OCI-LY7 (cell line): Measurements from ENCODE around the gene CCDC122. TPM values are rescaled to one million over a fixed set of nuclear protein-coding genes. Genes with fewer than 3 reads are reported as not detected.

ENCODE experiments used
- BruUV-seq: library from RNA; stranded (reverse); fragments of 400-500 nt; replicated peaks from 2 replicates; lab custom pipeline; 2021; lab: Mats Ljungman, UMichigan
- CTCF ChIA-PET: fragments of 300-600 bp; sonication (Branson Sonifier 250); formaldehyde crosslinking; loops from one replicate; lab custom pipeline; 2022; ENCODE audit warnings: antibody characterized with exemption; ENCODE audit not compliant: unreplicated experiment; lab: Charles Lee
- POLR2A ChIA-PET: fragments of 300-600 bp; sonication (Branson Sonifier 250); formaldehyde crosslinking; loops from one replicate; lab custom pipeline; 2022; ENCODE audit warnings: antibody characterized with exemption; lab: Charles Lee
- DNase-seq: peaks from one replicate; pipeline ENCODE4 v3.0.0-alpha.2; 2015; ENCODE audit warnings: low spot score
- H2AFZ ChIP-seq: fragments of 200-600 bp; sonication (generic), shearing (Covaris generic); 2 replicates; pipeline ENCODE4 v1.6.1; 2014; ENCODE audit warnings: mild to moderate bottlenecking, antibody characterized with exemption, low read length, moderate library complexity
- H3K27ac ChIP-seq: fragments of 200-600 bp; sonication (generic); 2 replicates; pipeline ENCODE4 v1.5.1; 2014; ENCODE audit warnings: mixed run types, low read depth, mild to moderate bottlenecking, moderate library complexity, low read length, inconsistent platforms; ENCODE audit not compliant: poor library complexity, severe bottlenecking
- H3K36me3 ChIP-seq: fragments of 200-600 bp; sonication (generic); 2 replicates; pipeline ENCODE4 v1.6.1; 2014; ENCODE audit warnings: mild to moderate bottlenecking, antibody characterized with exemption, low read length, moderate library complexity, mixed read lengths; ENCODE audit not compliant: insufficient read depth
- H3K4me1 ChIP-seq: fragments of 200-600 bp; sonication (generic); 2 replicates; pipeline ENCODE4 v1.5.1; 2014; ENCODE audit warnings: mild to moderate bottlenecking, low read length; ENCODE audit not compliant: insufficient read depth, poor library complexity, severe bottlenecking
- H3K4me2 ChIP-seq: fragments of 200-600 bp; sonication (generic); 2 replicates; pipeline ENCODE4 v1.6.1; 2014; ENCODE audit warnings: mild to moderate bottlenecking, low read length
- H3K4me3 ChIP-seq: fragments of 200-600 bp; sonication (generic); 2 replicates; pipeline ENCODE4 v1.5.1; 2014; ENCODE audit warnings: mild to moderate bottlenecking, low read depth, low read length; ENCODE audit not compliant: poor library complexity, severe bottlenecking
- H3K79me2 ChIP-seq: fragments of 200-600 bp; sonication (generic); 2 replicates; pipeline ENCODE4 v1.6.1; 2016; ENCODE audit warnings: low read depth, mild to moderate bottlenecking, low read length, moderate library complexity, mixed read lengths; ENCODE audit not compliant: insufficient read depth
- H3K9me2 ChIP-seq: fragments of 200-600 bp; sonication (generic); 2 replicates; pipeline ENCODE4 v1.6.1; 2016; ENCODE audit warnings: mild to moderate bottlenecking, low read length, mixed read lengths; ENCODE audit not compliant: insufficient read depth
- H3K9me3 ChIP-seq: fragments of 200-600 bp; sonication (generic); 2 replicates; pipeline ENCODE4 v1.6.1; 2014; ENCODE audit warnings: mild to moderate bottlenecking, mixed run types, low read length, mixed read lengths
- H4K20me1 ChIP-seq: fragments of 200-600 bp; sonication (generic); 2 replicates; pipeline ENCODE4 v1.6.1; 2014; ENCODE audit warnings: mild to moderate bottlenecking, antibody characterized with exemption, low read length, moderate library complexity, mixed read lengths; ENCODE audit not compliant: insufficient read depth
- EZH2phosphoT487 ChIP-seq: fragments of 200-600 bp; sonication (generic); IDR thresholded peaks from 2 replicates; pipeline ENCODE4 v1.6.1; 2018; ENCODE audit warnings: low read depth, borderline replicate concordance, mild to moderate bottlenecking, mixed run types, antibody characterized with exemption, low read length, moderate library complexity, mixed read lengths
- intact Hi-C: fragments of 100-400 bp; cut with micrococcal nuclease; formaldehyde crosslinking; loops from one replicate; pipeline ENCODE4 v1.10.0; 2022; ENCODE audit not compliant: unreplicated experiment
- total RNA-seq, 2 experiments: library from RNA; depleted of rRNA in 1 of 2; stranded (reverse); fragments of >200 nt in 1 of 2; shearing (Covaris generic) in 1 of 2; gene quantifications; 2 replicates each; pipeline ENCODE4 v1.2.3, GENCODE V29; 2014 to 2022
- TF ChIP-seq, protein P1 (sequence below): fragments of 200-600 bp; sonication (generic); conservative IDR thresholded peaks from 2 replicates; pipeline ENCODE4 v1.5.1; 2014; ENCODE audit warnings: mild to moderate bottlenecking, antibody characterized with exemption, low read length, moderate library complexity, mixed read lengths

CCDC122 gene
- total RNA-seq, 2 experiments from 2014 or later: 4.6 to 21.6 TPM

- no peaks in the 10 kb centered on the region for H3K36me3 ChIP-seq
- no peak for DNase-seq
- ChIA-PET POLR2A (interaction anchor here (0.9 kb wide), 1 partner anchor 959 kb away, joined by 5 read pairs; no protein-coding TSS in a partner anchor), CTCF (no interaction called here)
- TF ChIP-seq, protein P1, sequence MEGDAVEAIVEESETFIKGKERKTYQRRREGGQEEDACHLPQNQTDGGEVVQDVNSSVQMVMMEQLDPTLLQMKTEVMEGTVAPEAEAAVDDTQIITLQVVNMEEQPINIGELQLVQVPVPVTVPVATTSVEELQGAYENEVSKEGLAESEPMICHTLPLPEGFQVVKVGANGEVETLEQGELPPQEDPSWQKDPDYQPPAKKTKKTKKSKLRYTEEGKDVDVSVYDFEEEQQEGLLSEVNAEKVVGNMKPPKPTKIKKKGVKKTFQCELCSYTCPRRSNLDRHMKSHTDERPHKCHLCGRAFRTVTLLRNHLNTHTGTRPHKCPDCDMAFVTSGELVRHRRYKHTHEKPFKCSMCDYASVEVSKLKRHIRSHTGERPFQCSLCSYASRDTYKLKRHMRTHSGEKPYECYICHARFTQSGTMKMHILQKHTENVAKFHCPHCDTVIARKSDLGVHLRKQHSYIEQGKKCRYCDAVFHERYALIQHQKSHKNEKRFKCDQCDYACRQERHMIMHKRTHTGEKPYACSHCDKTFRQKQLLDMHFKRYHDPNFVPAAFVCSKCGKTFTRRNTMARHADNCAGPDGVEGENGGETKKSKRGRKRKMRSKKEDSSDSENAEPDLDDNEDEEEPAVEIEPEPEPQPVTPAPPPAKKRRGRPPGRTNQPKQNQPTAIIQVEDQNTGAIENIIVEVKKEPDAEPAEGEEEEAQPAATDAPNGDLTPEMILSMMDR: no peak
- TF ChIP-seq EZH2phosphoT487: no peak
- no peak overlapping the region for H2AFZ ChIP-seq
- H3K27ac ChIP-seq: no peak overlapping the region
- H3K9me2 ChIP-seq: no peaks in the 10 kb centered on the region
- H3K4me3 ChIP-seq: no peak overlapping the region
- intact Hi-C loops: no loop called here
- H3K4me2 ChIP-seq: no peak overlapping the region
- BruUV-seq: no TSS peak
- no peaks in the 10 kb centered on the region for H3K9me3 ChIP-seq
- H3K4me1 ChIP-seq: peaks cover 4% of the 10 kb centered on the region
- no peaks in the 10 kb centered on the region for H3K79me2 ChIP-seq
- no peaks in the 10 kb centered on the region for H4K20me1 ChIP-seq
Observed at GRCh38 chr13:43920965-43921674, 41.6 kb upstream of the CCDC122 start.

- no peaks in the 10 kb centered on the region for H3K9me2 ChIP-seq
- BruUV-seq: no TSS peak
- no peak for DNase-seq
- H2AFZ ChIP-seq: no peak overlapping the region
- no peaks in the 10 kb centered on the region for H3K4me1 ChIP-seq
- ChIA-PET POLR2A (no interaction called here), CTCF (no interaction called here)
- H3K27ac ChIP-seq: no peak overlapping the region
- no peak for TF ChIP-seq EZH2phosphoT487
- TF ChIP-seq, protein P1: no peak
- no peaks in the 10 kb centered on the region for H4K20me1 ChIP-seq
- intact Hi-C loops: no loop called here
- H3K4me3 ChIP-seq: no peak overlapping the region
- H3K4me2 ChIP-seq: no peak overlapping the region
- H3K36me3 ChIP-seq: no peaks in the 10 kb centered on the region
- H3K79me2 ChIP-seq: no peaks in the 10 kb centered on the region
- H3K9me3 ChIP-seq: no peaks in the 10 kb centered on the region
Observed at GRCh38 chr13:43918636-43919035, 39.1 kb upstream of the CCDC122 start.

- H3K9me2 ChIP-seq: no peaks in the 10 kb centered on the region
- H3K4me1 ChIP-seq: no peaks in the 10 kb centered on the region
- POLR2A ChIA-PET: no interaction called here
- no peak overlapping the region for H3K4me3 ChIP-seq
- H3K9me3 ChIP-seq: no peaks in the 10 kb centered on the region
- H2AFZ ChIP-seq: no peak overlapping the region
- no peak overlapping the region for H3K27ac ChIP-seq
- intact Hi-C loops: no loop called here
- BruUV-seq: no TSS peak
- H4K20me1 ChIP-seq: no peaks in the 10 kb centered on the region
- no peak overlapping the region for H3K4me2 ChIP-seq
- no peaks in the 10 kb centered on the region for H3K79me2 ChIP-seq
- no peak for DNase-seq
- CTCF ChIA-PET: no interaction called here
- H3K36me3 ChIP-seq: no peaks in the 10 kb centered on the region
- TF ChIP-seq, protein P1: no peak
- TF ChIP-seq EZH2phosphoT487: no peak
Observed at GRCh38 chr13:43916828-43917227, 37.3 kb upstream of the CCDC122 start.
